Measurements from ENCODE around the gene LHCGR. TPM values are rescaled to one million over a fixed set of nuclear protein-coding genes. Genes with fewer than 3 reads are reported as not detected.

Gene LHCGR
- total RNA-seq, 2 experiments from 2014 or later, result not detected

DNA sequence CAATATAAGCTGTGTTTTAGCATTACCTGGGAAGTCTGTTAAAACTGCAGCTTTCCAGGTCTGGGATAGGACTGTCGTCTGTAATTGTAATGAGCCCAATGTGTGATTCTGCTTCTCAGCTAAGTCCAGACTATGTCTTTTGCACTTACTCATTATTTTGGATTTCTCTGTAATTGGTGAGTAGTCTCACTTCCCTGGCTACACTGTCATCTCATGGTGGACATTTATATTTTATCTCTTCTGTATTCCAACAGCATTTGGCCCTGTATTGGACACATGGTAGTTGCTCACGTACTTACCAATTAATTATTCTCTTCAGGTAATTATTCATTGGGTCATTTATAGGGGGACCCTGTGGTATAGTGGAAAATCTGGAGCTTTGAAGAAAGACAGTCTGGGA is 28.0 kb downstream of the LHCGR start:
- no peak overlapping the region for H3K4me2 ChIP-seq (ENCODE audit: low read length)
- TF ChIP-seq EZH2phosphoT487 (IDR thresholded peaks at IDR 0.05; ENCODE audit: borderline replicate concordance, low read depth, low read length) (no peak), CTCF (conservative IDR thresholded peaks at IDR 0.05; ENCODE audit: low read length) (0 out of 2 replicates have a peak, but pooled peaks have one; percentile 33)
- CTCF ChIA-PET (ENCODE audit: unreplicated experiment), result no interaction called here
- H3K4me1 ChIP-seq (ENCODE audit: insufficient read depth, low read length, poor library complexity, severe bottlenecking), result no peaks in the 10 kb centered on the region
- no peak overlapping the region for H3K27ac ChIP-seq (ENCODE audit: low read depth, low read length, poor library complexity, severe bottlenecking)
- no peaks in the 10 kb centered on the region for H3K79me2 ChIP-seq (ENCODE audit: insufficient read depth, low read depth, low read length)
- H4K20me1 ChIP-seq (ENCODE audit: insufficient read depth, low read length), result no peaks in the 10 kb centered on the region
- H2AFZ ChIP-seq (ENCODE audit: low read length), result no peak overlapping the region
- POLR2A ChIA-PET, result interaction anchor here (0.6 to 1.4 kb wide), 3 partner anchors 11 to 311 kb away, joined by 3 to 5 read pairs (median 4); no protein-coding TSS in a partner anchor
- BruUV-seq (replicated peaks), result no TSS peak
- H3K9me3 ChIP-seq (ENCODE audit: low read length), result no peaks in the 10 kb centered on the region
- peak; percentile 2 for DNase-seq (ENCODE audit: low spot score)
- no peaks in the 10 kb centered on the region for H3K36me3 ChIP-seq (ENCODE audit: insufficient read depth, low read length)
- no peak overlapping the region for H3K4me3 ChIP-seq (ENCODE audit: low read depth, low read length, poor library complexity, severe bottlenecking)
- no peaks in the 10 kb centered on the region for H3K9me2 ChIP-seq (ENCODE audit: insufficient read depth, low read length)
- intact Hi-C loops (cut with micrococcal nuclease; ENCODE audit: unreplicated experiment), result loop anchor here (5.0 kb wide), 1 partner anchor 125 kb away; no protein-coding TSS in a partner anchor

DNA sequence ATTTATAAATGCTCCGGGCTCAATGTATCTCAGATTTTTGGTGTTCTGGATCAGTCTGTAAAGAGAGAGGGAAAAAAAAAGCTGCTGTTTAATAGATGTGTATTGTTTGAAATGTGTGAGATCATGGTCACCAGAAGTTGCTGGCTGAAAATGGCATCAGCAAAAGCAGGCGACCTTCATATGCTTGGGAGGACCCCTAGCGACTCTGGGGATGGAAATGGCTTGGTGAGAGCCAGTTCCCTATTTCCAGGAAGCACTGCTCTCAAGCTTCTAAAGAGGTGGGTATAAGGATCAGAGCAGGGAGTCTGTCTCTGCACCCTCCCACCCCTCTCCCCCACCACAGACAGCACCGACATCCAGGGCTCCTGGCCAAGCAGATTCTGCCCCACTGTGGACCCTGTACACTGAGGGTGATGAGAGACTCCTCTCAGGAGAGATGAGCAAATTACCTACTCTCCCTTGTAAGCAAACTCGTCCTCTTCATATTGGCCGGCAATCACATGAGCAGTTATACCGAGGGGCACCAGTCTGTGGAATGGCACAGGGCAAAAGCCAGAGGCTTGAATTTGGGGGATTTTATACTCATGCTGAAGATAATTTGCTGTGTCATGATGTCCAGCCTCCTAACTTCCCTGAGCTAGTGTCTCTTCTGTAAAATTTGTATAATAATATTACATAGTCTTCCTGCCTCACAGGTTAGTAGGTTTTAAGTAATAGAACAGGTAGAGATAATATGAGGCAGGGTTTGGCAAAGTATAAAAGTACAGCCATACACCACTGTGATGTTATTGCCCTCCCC is 29.6 kb downstream of the LHCGR start:
- H3K27ac ChIP-seq (ENCODE audit: low read depth, low read length, poor library complexity, severe bottlenecking), result no peak overlapping the region
- H4K20me1 ChIP-seq (ENCODE audit: insufficient read depth, low read length), result no peaks in the 10 kb centered on the region
- no peak for DNase-seq (ENCODE audit: low spot score)
- intact Hi-C loops (cut with micrococcal nuclease; ENCODE audit: unreplicated experiment), result loop anchor here (5.0 kb wide), 1 partner anchor 124 kb away; no protein-coding TSS in a partner anchor
- H3K9me2 ChIP-seq (ENCODE audit: insufficient read depth, low read length), result no peaks in the 10 kb centered on the region
- no peaks in the 10 kb centered on the region for H3K9me3 ChIP-seq (ENCODE audit: low read length)
- no peak overlapping the region for H2AFZ ChIP-seq (ENCODE audit: low read length)
- no peaks in the 10 kb centered on the region for H3K79me2 ChIP-seq (ENCODE audit: insufficient read depth, low read depth, low read length)
- H3K4me2 ChIP-seq (ENCODE audit: low read length), result no peak overlapping the region
- no peak overlapping the region for H3K4me3 ChIP-seq (ENCODE audit: low read depth, low read length, poor library complexity, severe bottlenecking)
- H3K36me3 ChIP-seq (ENCODE audit: insufficient read depth, low read length), result no peaks in the 10 kb centered on the region
- CTCF ChIA-PET (ENCODE audit: unreplicated experiment), result no interaction called here
- POLR2A ChIA-PET, result no interaction called here
- no TSS peak for BruUV-seq (replicated peaks)
- TF ChIP-seq CTCF (conservative IDR thresholded peaks at IDR 0.05; ENCODE audit: low read length), result 0 out of 2 replicates have a peak, but pooled peaks have one; percentile 19
- no peak for TF ChIP-seq EZH2phosphoT487 (IDR thresholded peaks at IDR 0.05; ENCODE audit: borderline replicate concordance, low read depth, low read length)
- no peaks in the 10 kb centered on the region for H3K4me1 ChIP-seq (ENCODE audit: insufficient read depth, low read length, poor library complexity, severe bottlenecking)

GRCh38 chr2:48724278-48724677 is 31.2 kb downstream of the LHCGR start:
- intact Hi-C loops (cut with micrococcal nuclease; ENCODE audit: unreplicated experiment), result no loop called here
- ChIA-PET CTCF (ENCODE audit: unreplicated experiment) (no interaction called here), POLR2A (no interaction called here)
- H3K36me3 ChIP-seq (ENCODE audit: insufficient read depth, low read length), result no peaks in the 10 kb centered on the region
- H3K27ac ChIP-seq (ENCODE audit: low read depth, low read length, poor library complexity, severe bottlenecking), result no peak overlapping the region
- H3K4me2 ChIP-seq (ENCODE audit: low read length), result no peak overlapping the region
- H3K9me3 ChIP-seq (ENCODE audit: low read length), result no peaks in the 10 kb centered on the region
- TF ChIP-seq CTCF (conservative IDR thresholded peaks at IDR 0.05; ENCODE audit: low read length), result no peak
- TF ChIP-seq EZH2phosphoT487 (IDR thresholded peaks at IDR 0.05; ENCODE audit: borderline replicate concordance, low read depth, low read length), result no peak
- no peak overlapping the region for H3K4me3 ChIP-seq (ENCODE audit: low read depth, low read length, poor library complexity, severe bottlenecking)
- H2AFZ ChIP-seq (ENCODE audit: low read length), result no peak overlapping the region
- no TSS peak for BruUV-seq (replicated peaks)
- no peaks in the 10 kb centered on the region for H4K20me1 ChIP-seq (ENCODE audit: insufficient read depth, low read length)
- H3K4me1 ChIP-seq (ENCODE audit: insufficient read depth, low read length, poor library complexity, severe bottlenecking), result no peaks in the 10 kb centered on the region
- no peak for DNase-seq (ENCODE audit: low spot score)
- H3K79me2 ChIP-seq (ENCODE audit: insufficient read depth, low read depth, low read length), result no peaks in the 10 kb centered on the region
- H3K9me2 ChIP-seq (ENCODE audit: insufficient read depth, low read length), result no peaks in the 10 kb centered on the region
